ENCODE measurements around the gene ZMYND10.
A peak's percentile ranks its signal among the peaks of the same experiment; 100 is the strongest.

Gene ZMYND10

GRCh38 chr3:50322115-50322385 lies 23.5 kb downstream of the ZMYND10 start:
- no peaks in the 10 kb centered on the region for H3K27me3 ChIP-seq (ENCODE audit: low read depth, low read length)
- peaks cover 25 to 71% of the 10 kb centered on the region in 2 donors for H3K4me1 ChIP-seq (ENCODE audit: control insufficient read depth in 1 of 2, insufficient read depth in 2 of 2, low read length in 2 of 2)
- H3K4me3 ChIP-seq (ENCODE audit: low read depth in 1 of 2, low read length in 2 of 2) = peak overlapping the region; percentile 87 to 95
- H3K36me3 ChIP-seq (ENCODE audit: control insufficient read depth in 1 of 2, insufficient read depth in 2 of 2, low read length in 2 of 2) = peaks cover 14 to 28% of the 10 kb centered on the region in 2 donors
- peak overlapping the region; percentile 91 for H3K27ac ChIP-seq (ENCODE audit: low read length)
- H3K9me3 ChIP-seq (ENCODE audit: control insufficient read depth in 1 of 2, low read length in 2 of 2) = no peaks in the 10 kb centered on the region

- Histone ChIP-seq H3K9me3 (ENCODE audit: control insufficient read depth in 1 of 2, low read length in 2 of 2) (no peaks in the 10 kb centered on the region), H3K27ac (ENCODE audit: low read length) (peak overlapping the region; percentile 91), H3K4me3 (ENCODE audit: low read depth in 1 of 2, low read length in 2 of 2) (peak overlapping the region; percentile 87 to 95), H3K4me1 (ENCODE audit: control insufficient read depth in 1 of 2, insufficient read depth in 2 of 2, low read length in 2 of 2) (peaks cover 23 to 67% of the 10 kb centered on the region in 2 donors), H3K36me3 (ENCODE audit: control insufficient read depth in 1 of 2, insufficient read depth in 2 of 2, low read length in 2 of 2) (peaks cover 14 to 28% of the 10 kb centered on the region in 2 donors), H3K27me3 (ENCODE audit: low read depth, low read length) (no peaks in the 10 kb centered on the region)
Observed at GRCh38 chr3:50321336-50322114, 24.0 kb downstream of the ZMYND10 start.

DNA sequence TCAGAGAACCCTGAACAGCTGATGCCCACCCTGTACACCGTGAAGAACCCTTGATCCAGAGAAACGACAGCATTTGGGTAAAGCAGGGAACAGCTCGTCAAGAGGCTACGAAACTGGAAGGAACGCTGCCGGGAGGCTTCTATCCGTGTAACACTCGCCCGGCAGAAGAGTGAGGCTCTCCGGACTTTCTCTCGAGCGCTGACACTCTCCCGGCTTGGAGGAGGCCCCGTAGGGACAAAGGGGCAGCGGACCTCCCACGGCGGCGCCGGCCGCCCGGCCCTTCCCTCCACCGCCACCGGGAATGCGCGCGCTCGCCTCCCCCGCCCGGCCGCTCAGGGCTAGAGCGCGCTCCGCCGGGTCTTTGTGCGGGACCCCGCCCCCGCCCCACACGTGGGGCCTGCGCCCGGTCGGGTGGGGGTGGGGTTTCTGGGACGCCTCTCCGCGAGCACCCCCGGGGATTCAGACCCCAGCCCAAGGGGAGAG lies 24.6 kb downstream of the ZMYND10 start:
- Histone ChIP-seq H3K36me3 (ENCODE audit: control insufficient read depth in 1 of 2, insufficient read depth in 2 of 2, low read length in 2 of 2) (peaks cover 14 to 21% of the 10 kb centered on the region in 2 donors), H3K9me3 (ENCODE audit: control insufficient read depth in 1 of 2, low read length in 2 of 2) (no peaks in the 10 kb centered on the region), H3K4me3 (ENCODE audit: low read depth in 1 of 2, low read length in 2 of 2) (peak overlapping the region; percentile 87 to 95), H3K27me3 (ENCODE audit: low read depth, low read length) (no peaks in the 10 kb centered on the region), H3K4me1 (ENCODE audit: control insufficient read depth in 1 of 2, insufficient read depth in 2 of 2, low read length in 2 of 2) (peaks cover 23 to 66% of the 10 kb centered on the region in 2 donors), H3K27ac (ENCODE audit: low read length) (peak overlapping the region; percentile 91)

DNA sequence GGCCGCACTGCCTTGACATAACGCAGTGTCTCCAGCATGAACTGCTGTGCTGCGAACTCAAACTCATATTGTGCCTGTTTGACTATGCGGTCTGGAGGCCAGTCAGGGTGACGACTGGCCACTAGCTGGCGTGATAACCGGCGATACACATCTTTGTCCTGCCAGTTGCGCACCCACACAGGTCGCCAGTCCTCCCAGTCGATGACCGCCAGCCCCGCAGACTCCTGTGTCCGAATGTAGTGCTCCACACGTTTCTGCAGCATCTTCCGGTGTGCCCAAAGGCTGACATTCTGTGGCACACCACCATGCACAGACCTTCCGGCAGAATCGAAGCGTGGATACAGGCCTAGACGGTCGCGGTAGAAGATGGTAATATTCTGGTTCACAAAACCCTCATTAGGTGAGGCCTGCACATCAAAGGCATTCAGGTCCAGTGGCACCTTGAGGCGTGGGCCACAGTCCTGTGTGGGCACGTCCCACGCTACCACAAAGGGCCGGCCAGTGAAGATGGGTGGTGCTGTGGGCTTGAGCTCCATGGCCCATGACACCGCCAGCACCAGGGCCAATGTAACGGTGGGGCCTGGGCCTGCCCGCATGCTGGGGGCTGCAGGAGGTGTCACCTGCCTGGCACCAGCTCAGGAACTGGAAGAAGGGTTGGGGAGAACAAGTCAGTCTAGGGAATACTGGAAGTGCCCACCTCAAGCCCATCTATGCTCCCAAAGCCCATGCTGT lies 25.5 kb downstream of the ZMYND10 start:
- no peaks in the 10 kb centered on the region for H3K27me3 ChIP-seq (ENCODE audit: low read depth, low read length)
- H3K36me3 ChIP-seq (ENCODE audit: control insufficient read depth in 1 of 2, insufficient read depth in 2 of 2, low read length in 2 of 2) = peaks cover 16 to 17% of the 10 kb centered on the region in 2 donors
- H3K9me3 ChIP-seq (ENCODE audit: control insufficient read depth in 1 of 2, low read length in 2 of 2) = no peaks in the 10 kb centered on the region
- peak overlapping the region; percentile 91 for H3K27ac ChIP-seq (ENCODE audit: low read length)
- H3K4me3 ChIP-seq (ENCODE audit: low read depth in 1 of 2, low read length in 2 of 2) = peak overlapping the region; percentile 87 to 95
- peaks cover 23 to 65% of the 10 kb centered on the region in 2 donors for H3K4me1 ChIP-seq (ENCODE audit: control insufficient read depth in 1 of 2, insufficient read depth in 2 of 2, low read length in 2 of 2)

DNA sequence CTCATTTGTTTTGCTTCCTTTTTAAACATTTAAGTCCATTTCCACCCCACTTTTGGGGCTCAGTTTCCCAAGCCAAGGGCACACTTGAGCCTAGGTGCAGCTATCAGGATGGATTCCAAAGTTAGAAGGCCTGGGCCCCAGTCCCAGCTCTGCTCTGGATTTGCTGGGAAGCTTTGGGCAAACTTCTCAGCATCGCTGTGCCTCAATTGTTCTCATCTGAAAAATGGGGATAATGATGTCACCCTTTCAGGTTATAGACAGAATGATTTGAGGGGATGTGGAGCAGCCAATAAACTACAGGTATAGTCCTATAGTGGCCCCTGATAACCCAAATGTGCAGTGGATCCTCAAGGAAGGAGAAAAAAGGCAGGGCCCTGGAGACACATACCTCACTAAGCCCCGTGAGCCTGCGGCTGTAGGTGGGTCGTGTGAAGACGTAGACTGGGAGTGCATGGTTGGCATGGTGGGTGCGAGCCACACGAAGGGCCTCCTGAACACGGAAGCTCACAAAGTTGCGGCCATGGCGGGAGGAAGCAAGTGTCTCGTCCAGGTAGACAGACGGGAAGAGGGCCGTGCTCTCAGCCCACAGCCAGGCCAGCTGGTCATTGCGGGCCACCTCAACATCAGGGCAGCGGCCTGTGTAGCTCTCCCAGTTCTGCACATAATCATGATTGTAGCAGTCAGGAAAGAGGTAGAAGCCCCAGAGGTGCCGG lies 26.2 kb downstream of the ZMYND10 start:
- peaks cover 21 to 58% of the 10 kb centered on the region in 2 donors for H3K4me1 ChIP-seq (ENCODE audit: control insufficient read depth in 1 of 2, insufficient read depth in 2 of 2, low read length in 2 of 2)
- no peak overlapping the region for H3K27ac ChIP-seq (ENCODE audit: low read length)
- no peaks in the 10 kb centered on the region for H3K9me3 ChIP-seq (ENCODE audit: control insufficient read depth in 1 of 2, low read length in 2 of 2)
- H3K36me3 ChIP-seq (ENCODE audit: control insufficient read depth in 1 of 2, insufficient read depth in 2 of 2, low read length in 2 of 2) = peaks cover 14 to 17% of the 10 kb centered on the region in 2 donors
- H3K4me3 ChIP-seq (ENCODE audit: low read depth in 1 of 2, low read length in 2 of 2) = peak overlapping the region; percentile 30 to 87
- H3K27me3 ChIP-seq (ENCODE audit: low read depth, low read length) = no peaks in the 10 kb centered on the region

DNA sequence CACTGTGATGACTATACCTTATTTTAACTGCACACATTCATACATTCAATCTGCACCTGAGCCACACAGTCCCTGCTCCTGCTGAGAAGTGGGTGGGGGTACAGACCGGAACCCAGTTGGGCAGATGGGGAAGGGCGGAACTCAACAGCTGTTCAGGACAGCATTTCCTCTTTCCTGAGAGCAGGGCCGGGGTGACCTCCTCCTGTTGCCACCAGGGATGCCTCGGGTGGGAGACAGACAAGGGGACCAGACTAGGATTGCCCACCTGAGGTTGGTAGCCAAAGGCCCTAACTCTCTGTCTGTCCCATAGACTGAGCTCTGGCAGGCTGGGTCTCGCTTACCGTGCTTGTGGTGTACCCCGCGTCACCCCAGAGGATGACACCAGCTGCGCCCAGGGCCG lies 26.9 kb downstream of the ZMYND10 start:
- Histone ChIP-seq H3K4me3 (ENCODE audit: low read depth in 1 of 2, low read length in 2 of 2) (peak overlapping the region; percentile 30 to 87), H3K36me3 (ENCODE audit: control insufficient read depth in 1 of 2, insufficient read depth in 2 of 2, low read length in 2 of 2) (peaks cover 14 to 17% of the 10 kb centered on the region in 2 donors), H3K4me1 (ENCODE audit: control insufficient read depth in 1 of 2, insufficient read depth in 2 of 2, low read length in 2 of 2) (peaks cover 19 to 51% of the 10 kb centered on the region in 2 donors)

GRCh38 chr3:50318163-50318562 lies 27.4 kb downstream of the ZMYND10 start:
- Histone ChIP-seq H3K4me3 (ENCODE audit: low read depth in 1 of 2, low read length in 2 of 2) (peak overlapping the region; percentile 30 to 87), H3K4me1 (ENCODE audit: control insufficient read depth in 1 of 2, insufficient read depth in 2 of 2, low read length in 2 of 2) (peaks cover 19 to 50% of the 10 kb centered on the region in 2 donors), H3K27ac (ENCODE audit: low read length) (no peak overlapping the region), H3K27me3 (ENCODE audit: low read depth, low read length) (no peaks in the 10 kb centered on the region), H3K9me3 (ENCODE audit: control insufficient read depth in 1 of 2, low read length in 2 of 2) (no peaks in the 10 kb centered on the region), H3K36me3 (ENCODE audit: control insufficient read depth in 1 of 2, insufficient read depth in 2 of 2, low read length in 2 of 2) (peaks cover 14 to 17% of the 10 kb centered on the region in 2 donors)

More for the DNA sequence above, 26.9 kb downstream of the ZMYND10 start:
- no peaks in the 10 kb centered on the region for H3K27me3 ChIP-seq (ENCODE audit: low read depth, low read length)
- H3K27ac ChIP-seq (ENCODE audit: low read length) = no peak overlapping the region
- no peaks in the 10 kb centered on the region for H3K9me3 ChIP-seq (ENCODE audit: control insufficient read depth in 1 of 2, low read length in 2 of 2)

GRCh38 chr3:50317300-50317699 lies 28.2 kb downstream of the ZMYND10 start:
- peaks cover 19 to 43% of the 10 kb centered on the region in 2 donors for H3K4me1 ChIP-seq (ENCODE audit: control insufficient read depth in 1 of 2, insufficient read depth in 2 of 2, low read length in 2 of 2)
- no peak overlapping the region for H3K4me3 ChIP-seq (ENCODE audit: low read depth in 1 of 2, low read length in 2 of 2)
- peak overlapping the region; percentile 67 for H3K27ac ChIP-seq (ENCODE audit: low read length)
- H3K36me3 ChIP-seq (ENCODE audit: control insufficient read depth in 1 of 2, insufficient read depth in 2 of 2, low read length in 2 of 2) = peaks cover 14 to 17% of the 10 kb centered on the region in 2 donors
- no peaks in the 10 kb centered on the region for H3K27me3 ChIP-seq (ENCODE audit: low read depth, low read length)
- no peaks in the 10 kb centered on the region for H3K9me3 ChIP-seq (ENCODE audit: control insufficient read depth in 1 of 2, low read length in 2 of 2)

- Histone ChIP-seq H3K36me3 (ENCODE audit: control insufficient read depth in 1 of 2, insufficient read depth in 2 of 2, low read length in 2 of 2) (peaks cover 14 to 17% of the 10 kb centered on the region in 2 donors), H3K4me1 (ENCODE audit: control insufficient read depth in 1 of 2, insufficient read depth in 2 of 2, low read length in 2 of 2) (peaks cover 19 to 37% of the 10 kb centered on the region in 2 donors), H3K27me3 (ENCODE audit: low read depth, low read length) (no peaks in the 10 kb centered on the region), H3K9me3 (ENCODE audit: control insufficient read depth in 1 of 2, low read length in 2 of 2) (no peaks in the 10 kb centered on the region), H3K27ac (ENCODE audit: low read length) (peak overlapping the region; percentile 67), H3K4me3 (ENCODE audit: low read depth in 1 of 2, low read length in 2 of 2) (no peak overlapping the region)
Observed at GRCh38 chr3:50316657-50317242, 28.8 kb downstream of the ZMYND10 start.

GRCh38 chr3:50314816-50315215 lies 30.7 kb downstream of the ZMYND10 start:
- Histone ChIP-seq H3K27ac (ENCODE audit: low read length) (no peak overlapping the region), H3K4me3 (ENCODE audit: low read depth in 1 of 2, low read length in 2 of 2) (no peak overlapping the region), H3K36me3 (ENCODE audit: control insufficient read depth in 1 of 2, insufficient read depth in 2 of 2, low read length in 2 of 2) (peaks cover 14 to 15% of the 10 kb centered on the region in 2 donors)

More at GRCh38 chr3:50314816-50315215, 30.7 kb downstream of the ZMYND10 start:
- Histone ChIP-seq H3K27me3 (ENCODE audit: low read depth, low read length) (no peaks in the 10 kb centered on the region), H3K9me3 (ENCODE audit: control insufficient read depth in 1 of 2, low read length in 2 of 2) (no peaks in the 10 kb centered on the region), H3K4me1 (ENCODE audit: control insufficient read depth in 1 of 2, insufficient read depth in 2 of 2, low read length in 2 of 2) (peaks cover 12 to 28% of the 10 kb centered on the region in 2 donors)

Data from muscle layer of duodenum (tissue), 2 donors.